Measurements from ENCODE around the gene RPS16. TPM values are rescaled to one million over a fixed set of nuclear protein-coding genes. Genes with fewer than 3 reads are reported as not detected.

Gene RPS16
- total RNA-seq, 6 donors from 2014 or later = 634 to 2,303 (median 1,625) TPM

DNA sequence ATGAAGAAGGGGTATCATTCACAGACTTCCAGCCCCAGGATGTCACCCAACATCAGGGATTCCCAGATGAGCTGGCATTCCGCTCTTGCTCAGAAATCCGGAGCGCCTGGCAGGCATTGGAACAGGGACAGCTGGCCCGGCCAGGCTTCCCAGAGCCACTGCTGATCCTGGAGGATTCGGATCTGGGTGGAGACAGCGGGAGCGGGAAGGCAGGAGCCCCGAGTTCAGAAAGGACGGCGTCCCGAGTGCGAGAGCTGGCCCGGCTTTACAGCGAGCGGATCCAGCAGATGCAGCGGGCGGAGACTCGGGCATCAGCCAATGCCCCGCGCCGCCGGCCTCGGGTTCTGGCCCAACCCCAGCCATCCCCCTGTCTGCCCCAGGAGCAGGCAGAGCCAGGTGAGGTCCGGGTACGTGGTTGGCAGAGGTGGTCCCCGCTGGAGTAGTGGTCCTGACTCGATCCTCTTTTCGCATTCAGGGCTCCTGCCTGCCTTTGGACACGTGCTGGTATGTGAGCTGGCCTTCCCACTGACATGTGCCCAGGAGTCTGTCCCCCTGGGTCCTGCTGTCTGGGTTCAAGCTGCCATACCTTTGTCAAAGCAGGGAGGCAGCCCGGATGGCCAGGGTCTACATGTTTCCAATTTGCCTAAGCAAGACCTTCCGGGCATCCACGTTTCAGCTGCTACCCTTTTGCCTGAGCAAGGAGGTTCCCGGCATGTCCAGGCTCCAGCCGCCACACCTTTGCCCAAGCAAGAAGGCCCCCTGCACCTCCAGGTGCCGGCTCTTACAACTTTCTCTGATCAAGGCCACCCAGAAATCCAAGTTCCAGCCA lies 12.3 kb downstream of the RPS16 start:
- H3K27me3 ChIP-seq = no peaks in the 10 kb centered on the region
- ATAC-seq (ENCODE audit: low FRiP score in 2 of 2) (no peak), DNase-seq (peak in 1 of 2 donors; percentile 82)
- TF ChIP-seq EP300 (IDR thresholded peaks at IDR 0.05) (no peak), POLR2AphosphoS5 (IDR thresholded peaks at IDR 0.05) (no peak), POLR2A (IDR thresholded peaks at IDR 0.05) (no peak)
- TF ChIP-seq, protein P1, sequence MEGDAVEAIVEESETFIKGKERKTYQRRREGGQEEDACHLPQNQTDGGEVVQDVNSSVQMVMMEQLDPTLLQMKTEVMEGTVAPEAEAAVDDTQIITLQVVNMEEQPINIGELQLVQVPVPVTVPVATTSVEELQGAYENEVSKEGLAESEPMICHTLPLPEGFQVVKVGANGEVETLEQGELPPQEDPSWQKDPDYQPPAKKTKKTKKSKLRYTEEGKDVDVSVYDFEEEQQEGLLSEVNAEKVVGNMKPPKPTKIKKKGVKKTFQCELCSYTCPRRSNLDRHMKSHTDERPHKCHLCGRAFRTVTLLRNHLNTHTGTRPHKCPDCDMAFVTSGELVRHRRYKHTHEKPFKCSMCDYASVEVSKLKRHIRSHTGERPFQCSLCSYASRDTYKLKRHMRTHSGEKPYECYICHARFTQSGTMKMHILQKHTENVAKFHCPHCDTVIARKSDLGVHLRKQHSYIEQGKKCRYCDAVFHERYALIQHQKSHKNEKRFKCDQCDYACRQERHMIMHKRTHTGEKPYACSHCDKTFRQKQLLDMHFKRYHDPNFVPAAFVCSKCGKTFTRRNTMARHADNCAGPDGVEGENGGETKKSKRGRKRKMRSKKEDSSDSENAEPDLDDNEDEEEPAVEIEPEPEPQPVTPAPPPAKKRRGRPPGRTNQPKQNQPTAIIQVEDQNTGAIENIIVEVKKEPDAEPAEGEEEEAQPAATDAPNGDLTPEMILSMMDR (IDR thresholded peaks at IDR 0.05) = no peak
- peaks cover 3 to 8% (median 7%) of the 10 kb centered on the region in 4 donors for H3K4me1 ChIP-seq
- H3K36me3 ChIP-seq = peaks cover 0 to 62% (median 24%) of the 10 kb centered on the region in 4 donors
- WGBS, 2 donors = 90% methylated on average over 25 to 35 of the region's 35 CpGs
- no peak overlapping the region for H3K27ac ChIP-seq
- H3K9me3 ChIP-seq = no peaks in the 10 kb centered on the region
- H3K4me3 ChIP-seq = no peak overlapping the region

DNA sequence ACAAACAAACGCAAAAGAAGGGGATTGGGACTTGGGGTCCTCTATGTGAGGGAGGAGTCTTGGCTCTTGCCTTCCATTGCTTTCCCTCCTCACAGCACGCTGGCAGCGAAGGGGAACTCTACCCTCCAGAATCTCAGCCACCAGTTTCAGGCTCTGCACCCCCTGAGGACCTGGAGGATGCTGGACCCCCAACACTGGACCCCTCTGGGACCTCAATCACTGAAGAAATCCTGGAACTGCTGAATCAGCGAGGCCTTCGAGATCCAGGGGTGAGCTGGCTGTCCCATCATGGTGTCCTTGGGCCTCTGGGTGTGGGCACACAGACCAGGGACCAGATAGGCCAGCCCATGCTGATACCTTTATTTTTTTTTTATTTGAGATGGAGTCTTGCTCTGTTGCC lies 13.7 kb downstream of the RPS16 start:
- TF ChIP-seq POLR2AphosphoS5 (IDR thresholded peaks at IDR 0.05) = no peak
- TF ChIP-seq POLR2A (IDR thresholded peaks at IDR 0.05) = no peak
- TF ChIP-seq EP300 (IDR thresholded peaks at IDR 0.05) = no peak
- TF ChIP-seq, protein P1 (IDR thresholded peaks at IDR 0.05) = no peak
- H3K27me3 ChIP-seq = no peaks in the 10 kb centered on the region
- 96 to 99% methylated on average over 5 of the region's 5 CpGs for WGBS, 2 donors
- H3K4me3 ChIP-seq = no peak overlapping the region
- no peak for ATAC-seq (ENCODE audit: low FRiP score in 2 of 2)
- H3K27ac ChIP-seq = no peak overlapping the region
- DNase-seq = no peak
- peaks cover 0 to 76% (median 29%) of the 10 kb centered on the region in 4 donors for H3K36me3 ChIP-seq
- H3K9me3 ChIP-seq = no peaks in the 10 kb centered on the region
- H3K4me1 ChIP-seq = peaks cover 0 to 7% (median 0%) of the 10 kb centered on the region in 4 donors

DNA sequence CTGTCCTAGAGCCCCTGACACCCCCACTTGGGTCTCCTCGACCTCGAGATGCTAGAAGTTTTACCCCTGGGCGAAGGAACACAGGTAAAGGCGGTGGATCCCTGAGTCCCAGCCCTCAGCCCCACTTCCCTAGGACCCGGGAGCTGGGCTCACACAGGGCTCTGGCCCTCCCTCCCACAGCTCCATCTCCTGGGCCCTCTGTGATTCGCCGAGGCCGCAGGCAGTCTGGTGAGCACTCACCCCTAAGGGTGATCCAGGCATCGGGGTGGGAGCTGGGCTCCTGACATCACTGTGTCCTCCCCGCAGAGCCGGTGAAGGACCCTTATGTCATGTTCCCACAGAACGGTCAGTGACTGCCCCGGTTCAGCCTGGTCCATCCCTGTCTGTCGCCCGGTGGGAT lies 15.0 kb downstream of the RPS16 start:
- peaks cover 0 to 12% (median under 1%) of the 10 kb centered on the region in 4 donors for H3K4me1 ChIP-seq
- peaks cover 0 to 87% (median 30%) of the 10 kb centered on the region in 4 donors for H3K36me3 ChIP-seq
- TF ChIP-seq POLR2AphosphoS5 (IDR thresholded peaks at IDR 0.05) = no peak
- no peak for TF ChIP-seq EP300 (IDR thresholded peaks at IDR 0.05)
- TF ChIP-seq, protein P1 (IDR thresholded peaks at IDR 0.05) = no peak
- no peak for TF ChIP-seq POLR2A (IDR thresholded peaks at IDR 0.05)
- WGBS, 2 donors = 93 to 94% methylated on average over 10 to 11 of the region's 15 CpGs
- no peak overlapping the region for H3K4me3 ChIP-seq
- H3K9me3 ChIP-seq = no peaks in the 10 kb centered on the region
- no peaks in the 10 kb centered on the region for H3K27me3 ChIP-seq
- DNase-seq = no peak
- ATAC-seq (ENCODE audit: low FRiP score in 2 of 2) = no peak
- no peak overlapping the region for H3K27ac ChIP-seq

DNA sequence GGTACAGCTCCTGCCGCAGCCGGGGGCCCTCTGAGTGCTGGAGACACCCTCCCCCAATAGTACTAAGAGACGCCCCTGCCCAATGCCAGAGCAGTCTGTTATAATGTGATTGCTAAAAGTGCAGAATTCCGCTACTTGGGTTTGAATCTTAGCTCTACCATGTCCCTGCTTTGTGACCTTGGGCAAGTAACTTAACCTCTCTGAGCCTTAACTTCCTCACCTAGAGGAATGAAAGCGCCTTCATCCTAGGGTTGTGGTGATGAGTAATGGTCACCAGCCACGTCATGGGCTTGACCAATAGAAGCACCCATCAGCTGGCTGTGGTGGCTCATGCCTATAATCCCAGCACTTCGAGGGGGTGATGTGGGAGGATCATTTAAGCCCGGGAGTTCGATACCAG lies 16.7 kb downstream of the RPS16 start:
- H3K36me3 ChIP-seq = peaks cover 0 to 77% (median 28%) of the 10 kb centered on the region in 4 donors
- H3K27ac ChIP-seq = no peak overlapping the region
- no peak for DNase-seq
- peaks cover 6 to 30% (median 15%) of the 10 kb centered on the region in 4 donors for H3K4me1 ChIP-seq
- TF ChIP-seq EP300 (IDR thresholded peaks at IDR 0.05) (no peak), POLR2A (IDR thresholded peaks at IDR 0.05) (no peak), POLR2AphosphoS5 (IDR thresholded peaks at IDR 0.05) (no peak)
- TF ChIP-seq, protein P1 (IDR thresholded peaks at IDR 0.05) = no peak
- no peak for ATAC-seq (ENCODE audit: low FRiP score in 2 of 2)
- H3K4me3 ChIP-seq = no peak overlapping the region
- 85 to 91% methylated on average over 6 to 9 of the region's 9 CpGs for WGBS, 2 donors
- no peaks in the 10 kb centered on the region for H3K9me3 ChIP-seq
- no peaks in the 10 kb centered on the region for H3K27me3 ChIP-seq
